Right lobe of liver (tissue), 4 donors: ENCODE measurements around the gene AIG1.

ENCODE experiments used
- CTCF ChIP-seq, 4 donors: fragments of 200-600 bp in 3 of 4; fragments of 450-650 bp in 1 of 4; IDR thresholded peaks; one replicate each; pipeline versions ENCODE4 v1.5.1 to v1.8.0; 2016 to 2022; ENCODE audit warnings: antibody characterized with exemption in 4 of 4, mild to moderate bottlenecking in 2 of 4
- POLR2A ChIP-seq: fragments of 450-650 bp; IDR thresholded peaks from one replicate; pipeline ENCODE4 v1.6.1; 2017; ENCODE audit warnings: antibody characterized with exemption, mild to moderate bottlenecking
- donor health status: DM: no; HTN: no; CAD: no.
- donor health status: DM: no; HTN: no; CAD: no.
- donor health status: DM: no; HTN: yes; CAD: no.

GRCh38 chr6:143061597-143062385 is 1.1 kb downstream of the AIG1 start:
- TF ChIP-seq CTCF (IDR thresholded peaks at IDR 0.05) (no peak), POLR2A (no peak)
